NCI-H345 treated with DMSO at 0.1 percent for 48 hours (cell line): ENCODE measurements around the gene SAP30BP.

ENCODE experiments used
- DNase-seq: peaks from one replicate; lab custom pipeline; 2025; ENCODE audit not compliant: unreplicated experiment; lab: John Stamatoyannopoulos, UW

Gene SAP30BP

GRCh38 chr17:75646638-75646992 lies 20.5 kb upstream of the SAP30BP start:
- no peak for DNase-seq

GRCh38 chr17:75647061-75647460 lies 20.1 kb upstream of the SAP30BP start:
- no peak for DNase-seq

- no peak for DNase-seq
Observed at GRCh38 chr17:75647921-75648320, 19.2 kb upstream of the SAP30BP start.

GRCh38 chr17:75649687-75650086 lies 17.5 kb upstream of the SAP30BP start:
- DNase-seq, result no peak

GRCh38 chr17:75650874-75651273 lies 16.3 kb upstream of the SAP30BP start:
- DNase-seq, result no peak

GRCh38 chr17:75652341-75652740 lies 14.8 kb upstream of the SAP30BP start:
- no peak for DNase-seq

- DNase-seq, result peak; percentile 9
Observed at GRCh38 chr17:75652934-75653549, 14.1 kb upstream of the SAP30BP start.

- no peak for DNase-seq
Observed at GRCh38 chr17:75654176-75654575, 13.0 kb upstream of the SAP30BP start.

GRCh38 chr17:75658237-75658636 lies 8.9 kb upstream of the SAP30BP start:
- no peak for DNase-seq

- DNase-seq, result no peak
Observed at GRCh38 chr17:75661531-75661930, 5.6 kb upstream of the SAP30BP start.

GRCh38 chr17:75662511-75662910 lies 4.6 kb upstream of the SAP30BP start:
- no peak for DNase-seq

GRCh38 chr17:75664099-75664549 lies 3.0 kb upstream of the SAP30BP start:
- no peak for DNase-seq

GRCh38 chr17:75665981-75666380 lies 1.2 kb upstream of the SAP30BP start:
- DNase-seq, result no peak

GRCh38 chr17:75667825-75668224 lies 687 bp downstream of the SAP30BP start:
- DNase-seq, result no peak

- DNase-seq, result no peak
Observed at GRCh38 chr17:75668489-75668888, 1.4 kb downstream of the SAP30BP start.

GRCh38 chr17:75670868-75671267 lies 3.7 kb downstream of the SAP30BP start:
- no peak for DNase-seq

- no peak for DNase-seq
Observed at GRCh38 chr17:75672011-75672410, 4.9 kb downstream of the SAP30BP start.

- no peak for DNase-seq
Observed at GRCh38 chr17:75673487-75673886, 6.3 kb downstream of the SAP30BP start.

GRCh38 chr17:75676461-75676860 lies 9.3 kb downstream of the SAP30BP start:
- DNase-seq, result no peak

- no peak for DNase-seq
Observed at GRCh38 chr17:75679706-75680211, 12.6 kb downstream of the SAP30BP start.

GRCh38 chr17:75680431-75680830 lies 13.3 kb downstream of the SAP30BP start:
- DNase-seq, result no peak

- no peak for DNase-seq
Observed at GRCh38 chr17:75681289-75681688, 14.2 kb downstream of the SAP30BP start.

GRCh38 chr17:75683583-75683982 lies 16.4 kb downstream of the SAP30BP start:
- DNase-seq, result no peak
